Activated T-helper 2 cell treated with anti-CD3 and anti-CD28 coated beads, Interferon-gamma antibody, Interleukin-2, Interleukin-4, amounts not matched to agents 10 μg/mL and 5 μg/mL and 100 μg/mL, durations not matched to agents 14 hours and 24 hours and 36 hours (primary cell): Measurements from ENCODE around the gene CNST. TPM values are rescaled to one million over a fixed set of nuclear protein-coding genes. Genes with fewer than 3 reads are reported as not detected.
"Not testable (repeated sequence)": the region's sequence is repeated elsewhere in the genome, so short reads cannot be mapped to it uniquely, and the experiment has no call there.

Experiments used
- DNase-seq: peaks from one replicate; pipeline ENCODE4 v3.0.0; 2021; ENCODE audit warnings: low spot score
- H3K27ac Mint-ChIP-seq: one replicate; pipeline ENCODE4 v1.8.0; 2021; ENCODE audit warnings: mixed read lengths
- H3K27me3 Mint-ChIP-seq: one replicate; pipeline ENCODE4 v1.8.0; 2021; ENCODE audit warnings: low read depth, mixed read lengths
- H3K36me3 Mint-ChIP-seq: one replicate; pipeline ENCODE4 v1.8.0; 2021; ENCODE audit warnings: low read depth, mixed read lengths
- H3K4me1 Mint-ChIP-seq: one replicate; pipeline ENCODE4 v1.8.0; 2021; ENCODE audit warnings: low read depth, mixed read lengths
- H3K4me3 Mint-ChIP-seq: one replicate; pipeline ENCODE4 v1.8.0; 2021; ENCODE audit warnings: low read depth, mild to moderate bottlenecking, moderate library complexity, mixed read lengths
- H3K9me3 Mint-ChIP-seq: one replicate; pipeline ENCODE4 v1.8.0; 2021; ENCODE audit warnings: mixed read lengths
- intact Hi-C: fragments of 100-400 bp; cut with micrococcal nuclease; formaldehyde crosslinking; loops from one replicate; pipeline ENCODE4 v1.15.1; 2023
- total RNA-seq: library from RNA; stranded (reverse); gene quantifications from 2 replicates; pipeline ENCODE4 v1.2.3, GENCODE V29; 2022

The CNST gene
- total RNA-seq, 1 donor from 2014 or later = 21.6 TPM

DNA sequence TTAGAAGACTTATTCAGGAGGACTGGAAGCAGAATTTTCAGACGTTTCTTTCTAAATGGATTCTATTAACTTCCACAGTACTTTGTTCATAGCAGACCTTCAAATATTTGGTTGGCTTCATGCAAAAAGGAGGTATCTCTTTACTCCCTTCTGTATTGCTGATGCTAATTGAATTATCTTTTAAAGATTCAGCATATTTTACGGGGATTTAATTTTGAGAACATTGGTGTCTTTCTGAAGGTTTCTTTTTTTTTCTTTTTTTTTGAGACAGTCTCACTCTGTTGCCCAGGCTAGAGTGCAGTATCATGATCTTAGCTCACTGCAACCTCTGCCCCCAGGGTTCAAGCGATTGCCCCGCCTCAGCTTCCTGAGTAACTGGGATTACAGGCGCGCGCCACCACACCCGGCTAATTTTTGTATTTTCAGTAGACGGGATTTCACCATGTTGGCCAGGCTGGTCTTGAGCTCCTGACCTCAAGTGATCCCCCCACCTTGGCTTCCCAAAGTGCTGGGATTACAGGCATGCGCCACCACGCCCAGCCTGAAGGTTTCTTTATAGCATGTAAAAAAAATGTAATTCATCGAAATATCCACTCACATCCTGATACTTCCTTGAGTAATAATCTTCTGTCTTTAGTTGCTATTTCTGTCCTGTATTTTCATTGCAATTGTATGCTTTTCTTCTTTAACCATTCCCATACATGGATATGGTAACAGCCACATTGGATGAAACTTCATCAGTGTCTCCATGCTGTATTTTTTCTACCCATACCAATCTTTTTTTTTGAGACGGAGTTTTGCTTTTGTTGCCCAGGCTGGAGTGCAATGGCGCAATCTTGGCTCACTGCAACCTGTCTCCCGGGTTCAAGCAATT lies 14.5 kb downstream of the CNST start:
- Mint-ChIP-seq H3K4me1 (peaks cover 30% of the 10 kb centered on the region), H3K27ac (no peak overlapping the region), H3K9me3 (no peaks in the 10 kb centered on the region), H3K4me3 (no peak overlapping the region), H3K27me3 (no peaks in the 10 kb centered on the region), H3K36me3 (peaks cover 25% of the 10 kb centered on the region)
- DNase-seq = no peak
- intact Hi-C loops = no loop called here

DNA sequence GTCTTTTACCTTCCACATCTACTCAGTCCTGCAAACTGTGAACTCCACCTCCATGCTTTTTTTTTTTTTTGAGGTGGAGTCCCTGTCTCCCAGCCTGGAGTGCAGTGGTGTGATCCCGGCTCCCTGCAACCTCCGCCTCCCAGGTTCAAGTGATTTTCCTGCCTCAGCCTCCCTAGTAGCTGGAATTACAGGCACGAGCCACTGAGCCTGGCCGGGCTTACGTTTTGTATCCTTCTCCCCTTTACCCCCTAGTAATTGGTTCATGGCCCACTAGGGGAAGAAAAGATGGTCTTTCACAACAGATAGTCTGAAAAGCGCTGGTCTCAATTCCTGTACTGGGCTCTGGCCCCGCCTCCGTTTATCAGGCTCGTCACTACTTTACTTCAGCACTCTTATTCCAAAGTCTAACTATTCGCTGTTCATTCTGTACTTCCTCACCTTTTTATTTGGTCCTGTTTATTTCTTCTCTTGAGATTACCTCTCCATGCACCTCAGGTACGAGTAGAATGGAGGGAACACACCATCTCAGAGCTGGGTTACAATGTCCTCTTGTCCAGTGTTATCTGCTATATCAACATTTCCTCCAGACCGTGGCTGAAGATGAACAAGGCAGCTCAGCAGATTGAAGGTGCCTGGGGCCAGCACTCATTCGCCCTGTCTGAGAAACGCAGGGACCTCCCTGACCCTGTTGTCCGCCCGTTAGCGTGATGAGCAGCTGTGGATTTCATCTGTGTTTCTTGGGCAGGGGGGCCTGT lies 16.2 kb downstream of the CNST start:
- no peaks in the 10 kb centered on the region for H3K27me3 Mint-ChIP-seq
- no peak overlapping the region for H3K27ac Mint-ChIP-seq
- peaks cover 28% of the 10 kb centered on the region for H3K4me1 Mint-ChIP-seq
- H3K36me3 Mint-ChIP-seq = peaks cover 19% of the 10 kb centered on the region
- no peaks in the 10 kb centered on the region for H3K9me3 Mint-ChIP-seq
- H3K4me3 Mint-ChIP-seq = no peak overlapping the region
- no peak for DNase-seq
- intact Hi-C loops = no loop called here

DNA sequence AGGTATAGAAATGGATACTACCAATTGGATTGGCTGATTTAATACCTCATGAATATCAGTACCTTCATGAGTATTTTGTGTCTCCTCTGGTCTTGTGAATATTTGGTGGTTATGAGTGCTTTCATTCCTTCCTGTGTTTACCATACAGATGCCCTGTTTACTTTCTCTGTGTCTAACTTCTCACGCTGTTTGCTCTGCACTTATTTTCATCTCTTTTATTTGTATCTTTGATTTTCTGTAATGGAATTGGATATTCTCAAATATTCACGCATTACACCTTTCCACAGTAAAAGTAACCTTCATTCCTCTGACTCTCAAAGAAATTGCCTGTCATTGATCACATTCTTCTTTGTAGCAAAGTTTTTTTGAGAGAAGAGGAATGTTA lies 16.8 kb downstream of the CNST start:
- Mint-ChIP-seq H3K27ac (no peak overlapping the region), H3K36me3 (peaks cover 19% of the 10 kb centered on the region)

GRCh38 chr1:246583448-246584185 lies 17.4 kb downstream of the CNST start:
- no peak overlapping the region for H3K4me3 Mint-ChIP-seq
- peaks cover 19% of the 10 kb centered on the region for H3K36me3 Mint-ChIP-seq
- H3K9me3 Mint-ChIP-seq = no peaks in the 10 kb centered on the region
- H3K27me3 Mint-ChIP-seq = no peaks in the 10 kb centered on the region
- no peak for DNase-seq
- intact Hi-C loops = no loop called here
- H3K4me1 Mint-ChIP-seq = peaks cover 25% of the 10 kb centered on the region
- H3K27ac Mint-ChIP-seq = no peak overlapping the region

More for the DNA sequence above, 16.8 kb downstream of the CNST start:
- Mint-ChIP-seq H3K9me3 (no peaks in the 10 kb centered on the region), H3K4me3 (no peak overlapping the region), H3K4me1 (peaks cover 28% of the 10 kb centered on the region), H3K27me3 (no peaks in the 10 kb centered on the region)
- DNase-seq = no peak
- intact Hi-C loops = no loop called here

DNA sequence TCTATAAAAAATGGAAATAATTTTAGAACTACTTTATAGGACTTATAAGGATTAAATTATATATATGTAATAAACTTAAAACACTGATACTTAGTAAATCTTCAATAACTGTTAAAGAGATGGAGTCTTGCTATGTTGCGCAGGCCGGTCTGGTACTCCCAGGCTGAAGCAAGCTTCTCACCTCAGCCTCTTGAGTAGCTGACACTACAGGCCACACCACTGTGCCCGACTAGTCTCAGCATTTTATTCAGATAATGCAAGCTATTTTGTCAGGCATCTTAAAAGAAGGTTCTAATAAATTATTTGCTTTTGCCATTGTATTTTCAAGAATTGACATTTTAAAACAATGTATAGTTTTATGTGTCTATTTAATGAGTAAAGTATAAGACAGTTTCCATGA lies 20.8 kb downstream of the CNST start:
- Mint-ChIP-seq H3K4me1 (peaks cover 13% of the 10 kb centered on the region), H3K36me3 (peaks cover 39% of the 10 kb centered on the region), H3K4me3 (no peak overlapping the region), H3K27me3 (no peaks in the 10 kb centered on the region), H3K9me3 (peaks cover 10% of the 10 kb centered on the region), H3K27ac (no peak overlapping the region)
- intact Hi-C loops = no loop called here
- DNase-seq = no peak

- no peak overlapping the region for H3K27ac Mint-ChIP-seq
- intact Hi-C loops = no loop called here
- no peak overlapping the region for H3K4me3 Mint-ChIP-seq
- DNase-seq = no peak
- H3K4me1 Mint-ChIP-seq = peaks cover 13% of the 10 kb centered on the region
- H3K9me3 Mint-ChIP-seq = peaks cover 10% of the 10 kb centered on the region
- no peaks in the 10 kb centered on the region for H3K27me3 Mint-ChIP-seq
- peaks cover 43% of the 10 kb centered on the region for H3K36me3 Mint-ChIP-seq
These were observed 21.4 kb downstream of the CNST start for GRCh38 chr1:246587606-246588005.

- Mint-ChIP-seq H3K27ac (no peak overlapping the region), H3K4me1 (peaks cover 11% of the 10 kb centered on the region), H3K36me3 (peaks cover 40% of the 10 kb centered on the region), H3K27me3 (no peaks in the 10 kb centered on the region), H3K4me3 (no peak overlapping the region), H3K9me3 (peaks cover 10% of the 10 kb centered on the region)
- no peak for DNase-seq
- intact Hi-C loops = no loop called here
These were observed 22.0 kb downstream of the CNST start for GRCh38 chr1:246588159-246588721.

- H3K9me3 Mint-ChIP-seq, DNase-seq, H3K27ac Mint-ChIP-seq, H3K27me3 Mint-ChIP-seq, H3K4me3 Mint-ChIP-seq, H3K4me1 Mint-ChIP-seq, intact Hi-C loops: not testable (repeated sequence)
- H3K36me3 Mint-ChIP-seq = peaks cover 34% of the 10 kb centered on the region
These were observed 23.7 kb downstream of the CNST start for GRCh38 chr1:246589919-246590318.

DNA sequence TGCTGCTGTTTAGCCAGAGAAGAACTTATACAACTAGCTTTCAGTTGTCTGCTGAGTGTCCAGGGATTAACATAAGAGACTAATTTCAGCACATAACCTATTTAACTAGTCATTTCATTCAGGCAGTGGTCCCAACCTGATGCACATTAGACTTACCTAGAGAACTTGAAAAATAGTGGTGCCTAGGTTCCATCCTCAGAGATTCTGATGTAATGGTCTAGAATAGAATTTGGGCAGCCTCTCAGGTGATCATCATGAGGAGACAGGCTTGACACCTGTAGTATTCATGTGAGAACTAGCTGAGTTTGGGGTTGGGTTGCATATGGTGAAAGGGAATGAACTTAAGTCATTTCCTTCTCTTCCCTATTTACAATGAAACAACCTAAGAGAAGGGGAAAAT lies 24.8 kb downstream of the CNST start:
- no peak for DNase-seq
- Mint-ChIP-seq H3K4me1 (peaks cover 9% of the 10 kb centered on the region), H3K9me3 (peaks cover 10% of the 10 kb centered on the region), H3K4me3 (no peak overlapping the region), H3K27me3 (no peaks in the 10 kb centered on the region), H3K27ac (no peak overlapping the region), H3K36me3 (peaks cover 41% of the 10 kb centered on the region)
- intact Hi-C loops = no loop called here

GRCh38 chr1:246591504-246591903 lies 25.2 kb downstream of the CNST start:
- no peak for DNase-seq
- H3K4me3 Mint-ChIP-seq = no peak overlapping the region
- intact Hi-C loops = no loop called here

DNA sequence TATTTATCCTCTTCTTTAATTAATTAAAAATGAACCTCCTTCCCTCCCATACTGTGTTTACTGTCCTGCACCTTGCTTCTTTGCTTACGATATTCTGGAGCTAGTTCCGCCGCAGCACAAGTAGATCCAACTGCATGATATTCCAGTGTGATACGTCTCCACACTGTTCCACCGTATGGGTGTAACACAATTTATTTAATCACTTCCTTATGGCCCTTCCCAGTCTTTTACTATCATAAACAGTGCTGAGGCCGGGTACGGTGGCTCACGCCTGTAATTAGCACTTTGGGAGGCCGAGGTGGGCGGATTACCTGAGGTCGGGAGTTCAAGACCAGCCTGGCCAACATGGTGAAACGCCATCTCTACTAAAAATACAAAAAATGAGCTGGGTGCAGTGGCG lies 25.7 kb downstream of the CNST start:
- Mint-ChIP-seq H3K36me3 (peaks cover 41% of the 10 kb centered on the region), H3K4me1 (peaks cover 9% of the 10 kb centered on the region), H3K4me3 (no peak overlapping the region), H3K27ac (no peak overlapping the region), H3K27me3 (no peaks in the 10 kb centered on the region), H3K9me3 (peaks cover 10% of the 10 kb centered on the region)
- DNase-seq = no peak
- intact Hi-C loops = no loop called here

More at GRCh38 chr1:246591504-246591903, 25.2 kb downstream of the CNST start:
- H3K36me3 Mint-ChIP-seq = peaks cover 41% of the 10 kb centered on the region
- peaks cover 10% of the 10 kb centered on the region for H3K9me3 Mint-ChIP-seq
- no peaks in the 10 kb centered on the region for H3K27me3 Mint-ChIP-seq
- no peak overlapping the region for H3K27ac Mint-ChIP-seq
- peaks cover 9% of the 10 kb centered on the region for H3K4me1 Mint-ChIP-seq

DNA sequence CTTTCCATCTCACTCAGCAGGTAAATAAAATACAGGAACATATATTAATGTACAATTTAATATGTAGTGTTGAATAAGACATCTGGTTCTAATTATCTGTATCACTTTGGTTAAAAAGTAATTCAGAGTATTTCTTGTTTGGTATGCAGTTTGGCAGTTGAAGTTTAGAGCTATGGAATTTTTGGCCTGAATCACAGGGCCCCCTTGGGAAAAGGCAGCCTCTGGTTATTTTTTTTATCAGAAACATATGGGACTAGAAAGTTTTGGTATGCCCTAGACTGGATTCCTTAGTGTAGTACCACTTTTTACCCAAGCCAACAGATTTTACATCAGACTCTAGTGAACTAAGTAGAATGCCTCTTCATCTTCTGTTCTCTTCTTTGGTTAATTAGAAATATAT lies 26.4 kb downstream of the CNST start:
- Mint-ChIP-seq H3K4me1 (peaks cover 2% of the 10 kb centered on the region), H3K27ac (no peak overlapping the region), H3K9me3 (peaks cover 10% of the 10 kb centered on the region), H3K36me3 (peaks cover 45% of the 10 kb centered on the region), H3K4me3 (no peak overlapping the region), H3K27me3 (no peaks in the 10 kb centered on the region)
- intact Hi-C loops = no loop called here
- no peak for DNase-seq
